Activated CD4-positive, alpha-beta T cell treated with anti-CD3 and anti-CD28 coated beads, Interleukin-2, amount 50 U/mL, for 24 hours (primary cell): ENCODE data around the gene CALY.
"Not testable (repeated sequence)": the region's sequence is repeated elsewhere in the genome, so short reads cannot be mapped to it uniquely, and the experiment has no call there.

Experiments used
- DNase-seq, 2 donors: peaks; one replicate each; pipeline ENCODE4 v3.0.0-alpha.2; 2020; ENCODE audit warnings: low read depth in 1 of 2, low spot score in 1 of 2

Gene CALY

GRCh38 chr10:133336577-133337369, at the start of gene CALY:
Gene CALY (minus strand): TSS chr10:133336896. CDS start chr10:133328989, 7,907 bp downstream.
- peak in 1 of 2 donors; percentile 53 for DNase-seq

DNA sequence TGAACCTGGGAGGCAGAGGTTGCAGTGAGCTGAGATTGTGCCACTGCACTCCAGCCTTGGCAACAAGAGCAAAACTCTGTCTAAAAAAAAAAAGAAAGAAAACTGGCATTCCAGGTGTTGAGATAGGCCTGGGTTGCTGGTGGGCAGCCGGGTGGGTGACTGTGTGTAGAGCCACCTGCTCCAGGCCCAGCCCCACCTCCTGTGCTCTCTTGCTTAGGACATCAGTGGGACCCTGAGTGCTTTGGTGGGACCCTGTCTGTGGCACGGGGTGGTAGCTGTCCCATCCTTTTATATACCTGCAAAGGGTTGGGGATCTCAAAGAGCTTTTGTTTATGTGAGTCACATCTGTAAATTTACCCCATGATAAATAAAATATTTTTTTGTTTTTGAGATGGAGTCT, 48.5 kb upstream of the CALY start:
- DNase-seq: no peak

DNA sequence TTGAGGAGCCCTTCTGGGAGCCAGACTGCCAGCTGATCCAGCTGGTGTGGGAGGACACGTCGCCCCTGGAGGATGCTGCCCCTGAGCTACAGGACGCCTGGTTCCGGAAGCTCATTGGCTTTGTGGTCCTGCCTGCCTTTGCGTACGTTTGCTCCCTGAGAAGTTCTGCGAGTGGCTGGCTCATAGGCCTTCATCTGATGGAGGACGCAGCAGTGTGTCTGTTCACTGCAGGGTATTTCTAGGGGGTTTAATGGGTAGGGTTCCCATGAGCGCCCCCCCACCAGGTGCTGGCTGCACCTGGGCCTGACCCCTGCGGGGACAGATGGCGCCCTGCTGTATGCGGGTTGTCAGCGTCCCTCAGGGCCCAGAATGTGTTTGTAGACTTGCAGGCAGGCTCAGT, 47.4 kb upstream of the CALY start:
- DNase-seq: no peak

- no peak for DNase-seq
Observed at GRCh38 chr10:133383551-133383950, 46.9 kb upstream of the CALY start.

DNA sequence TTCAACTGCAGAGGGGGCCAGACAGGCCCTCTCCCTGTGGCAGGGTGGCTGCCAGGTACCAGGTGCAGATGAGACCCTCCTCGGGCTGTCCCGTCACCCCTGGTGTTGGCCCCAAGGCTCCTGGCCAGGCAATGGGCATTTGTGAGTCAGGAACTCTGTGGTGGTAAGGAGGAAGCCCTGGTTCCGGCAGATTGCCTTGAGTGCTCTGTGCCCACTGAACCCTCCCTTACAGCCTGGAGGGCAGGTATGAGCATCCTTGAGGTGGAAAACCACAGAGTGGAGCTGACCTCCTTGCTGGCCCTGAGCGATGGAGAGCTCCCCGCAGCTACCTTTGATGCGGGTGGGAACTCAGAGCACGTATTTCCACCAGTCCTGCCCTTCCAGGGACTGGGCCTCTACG, 44.3 kb upstream of the CALY start:
- no peak for DNase-seq

GRCh38 chr10:133379801-133380666, 43.3 kb upstream of the CALY start:
- DNase-seq: no peak

DNA sequence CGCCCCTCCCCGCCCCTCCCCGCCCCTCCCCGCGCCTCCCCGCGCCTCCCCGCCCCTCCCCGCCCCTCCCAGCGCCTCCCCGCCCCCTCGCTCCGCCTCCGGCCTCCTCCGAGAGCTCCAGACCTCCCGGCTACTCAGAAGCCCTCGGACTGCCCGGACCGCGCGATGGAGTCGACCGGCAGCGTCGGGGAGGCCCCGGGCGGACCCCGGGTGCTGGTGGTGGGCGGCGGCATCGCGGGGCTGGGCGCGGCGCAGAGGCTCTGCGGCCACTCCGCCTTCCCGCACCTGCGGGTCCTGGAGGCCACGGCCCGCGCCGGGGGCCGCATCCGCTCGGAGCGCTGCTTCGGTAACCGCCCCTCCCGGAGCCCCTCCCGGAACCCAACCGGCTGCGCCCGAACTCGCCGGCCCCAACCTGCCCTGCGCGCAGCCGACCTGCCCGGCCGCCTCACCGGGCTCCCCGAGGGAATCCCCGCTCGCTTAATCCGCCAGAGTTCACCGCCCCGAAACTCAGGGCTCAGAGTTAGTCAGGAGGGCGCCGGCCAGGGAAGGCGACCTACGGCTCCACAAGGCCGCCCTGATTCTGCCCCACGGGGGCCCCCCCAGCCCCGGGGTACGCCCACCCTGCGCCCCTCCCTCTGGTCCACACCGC, 42.6 kb upstream of the CALY start, which contains the start of gene PAOX:
TSS of gene PAOX (plus strand) at position 111 of the 649 bp plus-strand sequence. CDS start at position 166, 55 bp downstream.
- peak; percentile 39 to 53 for DNase-seq

DNA sequence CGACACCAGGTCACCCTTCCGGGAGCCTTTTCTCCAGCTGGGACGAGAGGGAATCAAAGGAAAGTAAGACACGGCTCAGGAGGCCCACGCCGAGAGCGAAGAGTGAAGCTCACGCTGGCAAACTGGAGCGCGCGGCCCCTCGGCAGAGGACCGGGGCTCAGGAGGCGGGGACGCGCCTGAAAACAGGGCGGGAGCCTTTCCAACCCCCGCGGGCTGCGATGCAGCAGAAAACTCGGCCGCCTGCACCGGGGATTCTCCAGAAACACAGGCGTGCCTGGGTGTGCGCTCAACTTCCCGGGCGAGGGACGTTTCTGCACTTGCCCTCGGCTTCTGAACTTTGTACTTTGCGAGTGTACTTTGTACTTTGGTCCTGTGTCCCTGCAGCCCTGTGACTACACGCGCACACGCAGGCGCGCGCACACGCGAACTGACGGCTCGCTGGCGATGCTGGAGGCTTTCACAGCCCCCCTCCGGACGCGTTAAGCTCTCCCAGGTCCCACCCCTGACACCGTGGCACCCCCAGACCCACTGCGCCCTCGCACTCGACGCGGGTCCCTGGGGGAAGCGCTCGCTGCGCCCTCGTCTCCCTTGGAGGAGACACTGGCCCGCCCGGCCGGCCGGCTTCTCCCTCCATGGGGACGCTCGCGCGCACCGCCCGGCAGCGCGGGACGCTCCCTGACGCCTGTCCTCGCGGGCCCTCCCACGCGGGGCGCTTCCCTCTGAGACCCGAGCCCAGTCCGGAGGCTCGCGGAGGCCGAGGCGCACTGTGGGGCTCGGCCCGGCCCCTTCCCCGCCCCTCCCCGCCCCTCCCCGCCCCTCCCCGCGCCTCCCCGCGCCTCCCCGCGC, 41.8 kb upstream of the CALY start:
- DNase-seq: peak in 1 of 2 donors; percentile 37

GRCh38 chr10:133377818-133378250, 41.1 kb upstream of the CALY start:
- no peak for DNase-seq

DNA sequence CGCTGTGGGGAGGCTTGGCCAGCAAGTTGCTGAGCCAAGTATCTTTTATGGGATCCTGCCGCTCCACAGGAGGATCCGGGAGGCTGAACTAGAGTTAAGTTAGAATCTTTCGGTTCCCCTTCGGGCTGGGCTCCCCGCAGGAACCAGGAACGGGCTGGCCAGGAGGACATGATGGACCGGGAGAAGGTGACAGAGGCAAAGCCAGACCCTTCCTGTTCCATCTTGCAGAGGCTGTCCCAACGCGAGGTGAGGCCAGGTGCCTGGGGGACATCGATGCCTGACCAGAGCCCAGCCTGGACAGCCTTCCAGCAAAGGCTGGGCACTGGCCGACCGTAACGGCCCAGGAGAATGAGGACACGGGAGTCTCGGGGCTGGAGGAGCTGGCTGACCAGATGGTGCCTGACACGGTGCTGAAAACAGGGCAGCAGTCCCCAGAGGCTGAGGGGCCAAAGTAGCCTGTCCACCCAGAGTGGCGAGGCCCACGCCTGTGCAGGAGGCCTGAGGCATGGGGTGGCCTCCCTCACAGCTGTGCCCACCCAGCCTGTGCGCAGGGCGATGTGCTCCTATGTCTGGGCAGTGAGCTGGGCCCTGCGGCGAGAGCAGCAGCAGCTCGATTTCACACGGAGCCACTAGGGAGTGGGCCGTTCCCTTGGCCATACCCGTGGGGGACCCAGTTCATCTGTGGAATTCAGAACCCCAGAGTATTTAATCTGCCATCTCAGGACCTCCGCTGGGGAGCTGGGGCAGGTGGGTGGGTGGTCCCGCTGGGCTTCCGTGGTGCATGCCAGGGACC, 40.5 kb upstream of the CALY start:
- DNase-seq: no peak

DNA sequence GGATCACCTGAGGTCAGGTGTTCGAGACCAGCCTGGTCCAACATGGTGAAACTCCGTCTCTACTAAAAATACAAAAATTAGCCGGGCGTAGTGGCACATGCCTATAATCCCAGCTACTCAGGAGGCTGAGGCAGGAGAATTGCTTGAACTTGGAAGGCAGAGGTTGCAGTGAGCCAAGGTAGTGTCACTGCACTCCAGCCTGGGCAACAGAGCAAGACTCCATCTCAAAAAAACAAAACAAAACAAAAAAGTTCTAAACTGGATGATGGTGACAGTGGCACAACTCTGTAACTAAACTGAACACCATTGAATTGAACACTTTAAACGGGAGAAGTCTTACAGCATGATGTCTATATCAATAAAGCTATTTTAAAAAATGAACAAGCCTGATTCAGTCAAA, 39.5 kb upstream of the CALY start:
- DNase-seq: not testable (repeated sequence)

- no peak for DNase-seq
Observed at GRCh38 chr10:133375357-133376115, 38.8 kb upstream of the CALY start.

- DNase-seq: peak; percentile 84 to 88
Observed at GRCh38 chr10:133373174-133374090, 36.7 kb upstream of the CALY start, which contains the start of gene ECHS1. Gene ECHS1 (minus strand): TSS chr10:133373354. CDS start chr10:133373333, 21 bp downstream.

- DNase-seq: no peak
Observed at GRCh38 chr10:133372507-133372906, 35.8 kb upstream of the CALY start.

DNA sequence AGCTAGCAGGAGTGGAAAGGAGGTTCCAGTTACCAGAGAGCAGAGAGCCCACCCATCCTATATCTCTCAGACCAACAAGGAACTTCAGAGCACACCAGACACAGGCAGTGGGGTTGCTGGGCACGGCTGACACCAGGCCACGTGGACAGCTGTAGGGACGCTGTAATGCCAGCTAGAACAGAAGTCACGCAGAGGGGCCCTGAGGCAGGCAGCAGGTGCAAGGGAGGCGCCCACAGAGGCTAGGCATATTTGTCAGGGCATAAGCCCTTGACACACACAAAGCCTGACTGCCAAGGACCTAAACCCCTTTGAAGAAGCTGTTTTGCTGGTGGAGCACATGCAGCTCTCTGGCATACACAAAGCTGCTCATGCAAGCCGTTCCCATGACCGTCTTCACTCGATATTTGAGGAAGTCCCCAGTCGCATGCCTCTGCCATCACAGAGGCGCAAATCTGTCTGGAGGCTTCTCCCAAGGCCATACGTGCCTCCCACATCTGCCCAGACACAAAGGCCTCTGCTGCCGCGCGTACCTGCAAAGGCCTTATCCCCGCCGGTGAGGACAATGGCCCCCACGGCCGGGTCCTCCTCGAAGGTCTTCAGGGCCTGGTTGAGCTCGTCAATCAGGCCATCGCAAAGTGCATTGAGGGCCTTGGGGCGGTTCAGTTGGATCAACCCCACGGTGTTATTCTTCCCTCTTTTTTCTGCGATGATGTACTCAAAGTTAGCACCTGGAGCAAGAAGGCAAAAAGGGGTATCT, 33.5 kb upstream of the CALY start:
- DNase-seq: no peak

- DNase-seq: no peak
Observed at GRCh38 chr10:133368153-133368552, 31.5 kb upstream of the CALY start.

DNA sequence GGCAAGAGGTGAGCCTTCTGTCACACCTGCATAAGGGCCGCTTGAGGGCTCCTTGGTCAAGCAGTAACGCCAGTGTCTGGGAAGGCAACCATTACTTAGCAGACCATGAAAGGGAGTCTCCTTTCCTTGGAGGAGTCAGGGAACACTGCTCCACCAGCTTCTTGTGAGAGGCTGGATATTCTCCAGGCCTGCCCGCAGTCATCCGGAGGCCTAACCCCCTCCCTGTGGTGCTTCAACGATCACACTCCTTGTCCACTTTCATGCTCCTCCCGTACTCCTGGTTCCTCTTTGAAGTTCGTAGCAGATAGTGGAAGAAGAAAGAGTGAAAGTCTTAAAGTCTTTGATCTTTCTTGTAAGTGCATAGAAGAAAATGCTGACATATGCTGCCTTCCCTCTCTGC, 30.8 kb upstream of the CALY start:
- DNase-seq: not testable (repeated sequence)
